Activated T-cell treated with anti-CD3 and anti-CD28 coated beads, Interleukin-2, amount 50 U/mL, for 4 hours (primary cell): ENCODE data around the gene CDH4. TPM values are rescaled to one million over a fixed set of nuclear protein-coding genes. Genes with fewer than 3 reads are reported as not detected.

ENCODE experiments used
- ATAC-seq, 2 donors: fragments of 200-7000 bp; cut with Tn5 transposase; one replicate each; pipeline ENCODE4 v1.10.0; 2021
- DNase-seq: peaks from one replicate; pipeline ENCODE4 v3.0.0-alpha.2; 2020
- H3K27me3 Mint-ChIP-seq: one replicate; pipeline ENCODE4 v1.8.0; 2021; ENCODE audit warnings: low read depth, mixed read lengths
- H3K36me3 Mint-ChIP-seq: one replicate; pipeline ENCODE4 v1.8.0; 2022; ENCODE audit warnings: mixed read lengths; ENCODE audit not compliant: insufficient read depth
- H3K4me1 Mint-ChIP-seq: one replicate; pipeline ENCODE4 v1.8.0; 2021; ENCODE audit warnings: low read depth, mixed read lengths
- H3K4me3 Mint-ChIP-seq: one replicate; pipeline ENCODE4 v1.8.0; 2021; ENCODE audit warnings: mild to moderate bottlenecking, moderate library complexity, mixed read lengths
- H3K9me3 Mint-ChIP-seq: one replicate; pipeline ENCODE4 v1.8.0; 2021; ENCODE audit warnings: mixed read lengths
- total RNA-seq, 3 donors: library from RNA; stranded (reverse); gene quantifications; one replicate each; pipeline ENCODE4 v1.2.1, GENCODE V29; 2021

CDH4 gene
- total RNA-seq, 3 donors from 2014 or later, result 0.10 TPM; not detected in 2

GRCh38 chr20:61649105-61649859 lies 397.2 kb downstream of the CDH4 start:
- Mint-ChIP-seq H3K4me1 (no peaks in the 10 kb centered on the region), H3K27me3 (peaks cover 1% of the 10 kb centered on the region), H3K4me3 (no peak overlapping the region), H3K36me3 (no peaks in the 10 kb centered on the region), H3K9me3 (no peaks in the 10 kb centered on the region)
- no peak for DNase-seq
- ATAC-seq, result no peak

GRCh38 chr20:61649860-61650162 lies 397.8 kb downstream of the CDH4 start:
- Mint-ChIP-seq H3K36me3 (no peaks in the 10 kb centered on the region), H3K4me3 (no peak overlapping the region), H3K9me3 (no peaks in the 10 kb centered on the region), H3K27me3 (peaks cover 1% of the 10 kb centered on the region), H3K4me1 (no peaks in the 10 kb centered on the region)
- ATAC-seq (no peak), DNase-seq (no peak)

DNA sequence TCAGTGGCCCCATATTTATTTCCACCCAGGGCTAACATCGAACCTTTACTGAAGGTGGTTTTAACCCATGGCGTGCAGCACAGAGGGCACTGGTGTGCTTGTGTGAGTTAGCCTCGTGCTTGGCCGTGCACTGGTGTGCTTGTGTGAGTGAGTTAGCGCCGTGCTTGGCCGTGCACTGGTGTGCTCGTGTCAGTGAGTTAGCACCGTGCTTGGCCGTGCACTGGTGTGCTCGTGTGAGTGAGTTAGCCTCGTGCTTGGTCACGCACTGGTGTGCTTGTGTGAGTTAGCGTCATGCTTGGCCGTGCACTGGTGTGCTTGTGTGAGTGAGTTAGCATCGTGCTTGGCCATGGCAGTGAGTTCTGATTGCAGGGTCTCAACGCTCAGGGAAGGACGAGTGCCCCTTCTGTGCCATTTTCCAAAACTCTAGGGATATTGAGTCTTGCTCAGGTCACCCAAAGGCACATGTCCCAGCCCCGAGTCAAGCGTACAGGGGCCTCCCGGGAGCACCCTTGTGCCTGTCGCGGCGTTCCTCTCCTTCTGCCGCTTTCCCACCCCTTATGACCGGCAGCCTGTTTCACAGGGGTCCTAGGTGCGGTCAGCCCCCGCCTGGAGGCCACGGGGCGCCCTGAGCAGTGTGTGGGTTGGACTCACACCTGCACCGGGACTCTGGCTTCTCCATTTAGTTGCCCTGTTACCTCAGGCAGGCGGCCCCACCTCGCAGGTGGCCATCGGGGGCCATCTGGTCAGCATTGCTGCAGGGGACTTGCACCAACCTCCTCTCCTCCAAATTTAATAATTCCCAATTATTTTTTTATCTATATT lies 399.1 kb downstream of the CDH4 start:
- Mint-ChIP-seq H3K27me3 (peaks cover 3% of the 10 kb centered on the region), H3K36me3 (no peaks in the 10 kb centered on the region), H3K4me3 (no peak overlapping the region), H3K4me1 (no peaks in the 10 kb centered on the region), H3K9me3 (no peaks in the 10 kb centered on the region)
- DNase-seq (no peak), ATAC-seq (no peak)

- peaks cover 3% of the 10 kb centered on the region for H3K27me3 Mint-ChIP-seq
- no peak for DNase-seq
- no peaks in the 10 kb centered on the region for H3K36me3 Mint-ChIP-seq
- ATAC-seq, result no peak
- H3K4me1 Mint-ChIP-seq, result no peaks in the 10 kb centered on the region
- no peaks in the 10 kb centered on the region for H3K9me3 Mint-ChIP-seq
- no peak overlapping the region for H3K4me3 Mint-ChIP-seq
These were observed 400.1 kb downstream of the CDH4 start for GRCh38 chr20:61652146-61652545.

- no peaks in the 10 kb centered on the region for H3K36me3 Mint-ChIP-seq
- H3K9me3 Mint-ChIP-seq, result no peaks in the 10 kb centered on the region
- DNase-seq, result no peak
- H3K4me1 Mint-ChIP-seq, result no peaks in the 10 kb centered on the region
- peaks cover 3% of the 10 kb centered on the region for H3K27me3 Mint-ChIP-seq
- ATAC-seq, result no peak
- no peak overlapping the region for H3K4me3 Mint-ChIP-seq
These were observed 402.7 kb downstream of the CDH4 start for GRCh38 chr20:61654726-61655125.

DNA sequence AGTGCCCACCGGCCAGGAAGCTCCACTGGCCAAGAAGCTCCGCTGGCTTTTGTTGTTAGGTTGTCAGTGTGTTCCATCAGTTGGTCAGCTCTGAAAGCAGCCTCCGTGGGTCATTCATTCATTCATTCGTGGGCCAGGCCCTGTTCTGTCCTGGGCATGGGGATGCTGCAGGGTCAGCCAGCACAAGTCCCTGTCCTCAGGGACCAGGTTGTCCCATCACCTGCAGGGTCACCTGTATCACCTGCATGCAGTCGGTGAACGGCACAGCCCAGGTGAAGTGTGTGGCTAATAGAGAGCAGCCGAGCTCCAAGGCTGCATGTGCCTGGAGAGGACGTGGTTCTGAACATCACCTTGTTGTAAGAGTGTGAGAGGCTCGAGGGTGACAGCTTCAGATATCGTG lies 403.5 kb downstream of the CDH4 start:
- no peaks in the 10 kb centered on the region for H3K36me3 Mint-ChIP-seq
- peaks cover 3% of the 10 kb centered on the region for H3K27me3 Mint-ChIP-seq
- no peaks in the 10 kb centered on the region for H3K4me1 Mint-ChIP-seq
- DNase-seq (no peak), ATAC-seq (no peak)
- H3K9me3 Mint-ChIP-seq, result no peaks in the 10 kb centered on the region
- H3K4me3 Mint-ChIP-seq, result no peak overlapping the region

GRCh38 chr20:61656198-61656597 lies 404.1 kb downstream of the CDH4 start:
- DNase-seq (no peak), ATAC-seq (no peak)
- Mint-ChIP-seq H3K9me3 (no peaks in the 10 kb centered on the region), H3K4me3 (no peak overlapping the region), H3K4me1 (no peaks in the 10 kb centered on the region), H3K36me3 (no peaks in the 10 kb centered on the region), H3K27me3 (peaks cover 3% of the 10 kb centered on the region)

DNA sequence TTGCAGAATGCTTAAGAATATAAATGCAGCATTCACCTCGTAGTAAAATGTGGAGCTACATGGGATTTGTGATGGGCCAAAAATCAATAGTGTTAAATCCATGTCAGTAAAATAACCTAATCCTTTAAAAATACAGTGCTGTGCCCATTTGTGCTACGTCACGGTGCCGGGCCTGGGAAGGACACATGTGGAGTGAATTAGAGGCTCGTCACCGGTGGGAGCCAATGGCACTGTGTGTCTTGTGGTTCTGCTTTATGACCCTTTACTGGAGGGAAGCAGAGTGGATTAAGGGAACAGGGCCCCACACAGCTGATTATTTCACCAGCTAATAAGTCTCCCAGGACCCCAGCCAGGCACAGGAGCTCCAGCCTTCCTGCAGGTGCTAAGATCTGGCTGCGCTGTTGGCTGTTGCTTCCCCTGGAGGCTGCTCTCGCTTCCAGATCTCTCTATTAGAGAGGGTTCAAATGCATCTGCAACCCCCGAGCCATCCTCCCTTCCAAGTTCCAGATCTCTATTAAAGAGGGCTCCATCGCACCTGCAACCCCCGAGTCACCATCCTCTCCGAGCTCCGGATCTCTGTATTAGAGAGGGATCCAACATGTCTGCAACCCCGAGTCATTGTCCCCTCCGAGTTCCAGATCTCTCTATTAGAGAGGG lies 405.8 kb downstream of the CDH4 start:
- ATAC-seq (no peak), DNase-seq (no peak)
- no peak overlapping the region for H3K4me3 Mint-ChIP-seq
- no peaks in the 10 kb centered on the region for H3K9me3 Mint-ChIP-seq
- no peaks in the 10 kb centered on the region for H3K36me3 Mint-ChIP-seq
- peaks cover 3% of the 10 kb centered on the region for H3K27me3 Mint-ChIP-seq
- H3K4me1 Mint-ChIP-seq, result no peaks in the 10 kb centered on the region

DNA sequence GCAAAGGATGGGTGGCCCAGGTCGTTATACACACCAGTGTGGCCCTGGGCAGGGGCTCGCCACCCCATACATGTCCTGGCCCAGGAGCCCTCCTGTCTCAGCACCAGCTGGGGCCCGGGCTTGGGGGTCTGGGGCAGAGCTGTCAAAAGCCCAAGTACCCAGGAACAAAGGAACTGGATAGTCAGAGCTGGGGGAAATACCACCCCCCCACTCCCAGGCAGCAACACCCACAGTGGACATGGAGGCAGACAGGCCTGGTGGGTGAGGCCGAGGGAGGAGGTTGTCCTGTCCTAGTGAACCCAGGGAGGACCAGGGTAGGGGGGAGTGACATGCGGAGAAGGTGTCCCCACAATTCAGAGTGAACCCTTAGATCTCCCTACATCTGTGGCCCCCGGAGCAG lies 406.5 kb downstream of the CDH4 start:
- H3K27me3 Mint-ChIP-seq, result peaks cover 3% of the 10 kb centered on the region
- H3K36me3 Mint-ChIP-seq, result no peaks in the 10 kb centered on the region
- no peak for ATAC-seq
- H3K9me3 Mint-ChIP-seq, result no peaks in the 10 kb centered on the region
- DNase-seq, result no peak
- no peaks in the 10 kb centered on the region for H3K4me1 Mint-ChIP-seq
- no peak overlapping the region for H3K4me3 Mint-ChIP-seq

- Mint-ChIP-seq H3K27me3 (peaks cover 2% of the 10 kb centered on the region), H3K9me3 (no peaks in the 10 kb centered on the region), H3K4me1 (no peaks in the 10 kb centered on the region), H3K4me3 (no peak overlapping the region), H3K36me3 (no peaks in the 10 kb centered on the region)
- ATAC-seq (no peak), DNase-seq (no peak)
These were observed 407.4 kb downstream of the CDH4 start for GRCh38 chr20:61659246-61659993.

DNA sequence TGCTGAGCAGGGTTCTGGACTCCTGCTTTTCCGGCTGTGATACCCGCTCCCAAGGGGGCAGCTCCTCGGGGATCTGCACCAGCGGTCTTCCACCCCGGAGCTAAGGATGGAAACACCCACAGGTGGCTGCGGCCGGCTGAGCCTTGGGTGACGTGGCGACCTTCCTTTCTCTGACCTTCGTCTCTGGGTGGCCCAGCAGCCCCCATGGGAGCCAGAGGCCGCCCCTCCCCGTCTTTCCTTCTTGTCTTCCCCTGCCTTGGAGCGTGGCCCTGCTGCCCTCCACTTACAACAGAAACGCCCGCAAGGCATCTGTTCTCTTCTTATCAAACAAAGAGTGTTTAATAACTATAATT lies 407.9 kb downstream of the CDH4 start:
- DNase-seq, result no peak
- H3K27me3 Mint-ChIP-seq, result peaks cover 2% of the 10 kb centered on the region
- ATAC-seq, result no peak
- H3K4me1 Mint-ChIP-seq, result no peaks in the 10 kb centered on the region
- no peaks in the 10 kb centered on the region for H3K9me3 Mint-ChIP-seq
- H3K36me3 Mint-ChIP-seq, result no peaks in the 10 kb centered on the region
- no peak overlapping the region for H3K4me3 Mint-ChIP-seq

DNA sequence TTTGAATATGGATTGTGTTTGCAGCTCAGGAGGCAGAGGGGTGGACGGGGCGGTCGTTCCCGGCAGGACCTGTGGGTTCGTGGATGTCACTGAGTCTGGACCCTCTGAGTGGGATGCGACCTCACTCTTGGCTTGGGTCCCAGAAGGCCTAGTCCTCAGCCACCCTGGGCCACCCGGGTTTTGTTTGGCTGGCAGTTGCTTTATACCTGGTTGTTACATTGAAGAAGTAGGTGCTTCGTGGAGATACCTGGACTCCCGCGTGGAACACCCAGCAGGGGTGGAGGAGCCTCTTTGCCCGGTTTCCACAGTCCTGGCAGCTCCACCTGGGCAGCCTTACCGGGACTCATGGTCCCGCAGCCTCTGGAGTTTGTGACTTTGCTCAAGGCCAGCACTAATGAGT lies 408.5 kb downstream of the CDH4 start:
- no peaks in the 10 kb centered on the region for H3K4me1 Mint-ChIP-seq
- H3K9me3 Mint-ChIP-seq, result no peaks in the 10 kb centered on the region
- H3K4me3 Mint-ChIP-seq, result no peak overlapping the region
- DNase-seq (no peak), ATAC-seq (no peak)
- H3K36me3 Mint-ChIP-seq, result no peaks in the 10 kb centered on the region
- H3K27me3 Mint-ChIP-seq, result peaks cover 2% of the 10 kb centered on the region

DNA sequence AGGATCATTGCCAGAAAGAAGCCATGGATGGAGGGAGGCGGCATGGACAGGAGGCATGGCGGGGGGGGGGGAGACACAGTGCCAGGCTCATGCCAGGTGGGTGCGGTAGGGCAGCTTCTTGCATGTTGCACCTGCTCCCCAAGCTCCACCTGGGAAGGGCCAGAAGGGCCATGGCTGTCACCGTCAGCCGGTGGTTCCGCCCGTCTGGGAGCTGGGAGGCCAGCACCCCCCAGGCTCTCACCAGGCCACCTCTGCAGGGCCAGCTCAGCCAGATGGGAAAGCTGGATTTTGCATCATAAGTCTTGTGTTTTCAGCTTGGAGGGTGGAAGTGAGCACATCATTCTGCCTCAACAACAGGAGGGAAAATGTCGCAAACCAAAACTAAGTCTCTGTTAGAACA lies 409.0 kb downstream of the CDH4 start:
- Mint-ChIP-seq H3K36me3 (no peaks in the 10 kb centered on the region), H3K9me3 (no peaks in the 10 kb centered on the region), H3K4me1 (no peaks in the 10 kb centered on the region), H3K4me3 (no peak overlapping the region), H3K27me3 (no peaks in the 10 kb centered on the region)
- ATAC-seq (no peak), DNase-seq (no peak)

- Mint-ChIP-seq H3K36me3 (no peaks in the 10 kb centered on the region), H3K27me3 (no peaks in the 10 kb centered on the region), H3K9me3 (no peaks in the 10 kb centered on the region), H3K4me3 (no peak overlapping the region), H3K4me1 (no peaks in the 10 kb centered on the region)
- ATAC-seq (no peak), DNase-seq (no peak)
These were observed 409.5 kb downstream of the CDH4 start for GRCh38 chr20:61661583-61661982.
